Measurements from ENCODE around the gene INTS2.

INTS2 gene

GRCh38 chr17:61968757-61969156, 41.0 kb upstream of the INTS2 start:
- Histone ChIP-seq H3K36me3 (peaks cover 77% of the 10 kb centered on the region), H3K27ac (no peak overlapping the region), H3K4me1 (ENCODE audit: control insufficient read depth in 1 of 2, insufficient read depth in 1 of 2, low read depth in 1 of 2, low read length in 1 of 2) (peaks cover 12 to 14% of the 10 kb centered on the region in 2 experiments), H3K27me3 (no peaks in the 10 kb centered on the region), H3K9me3 (no peaks in the 10 kb centered on the region), H3K4me3 (ENCODE audit: low read depth in 1 of 2, low read length in 1 of 2) (no peak overlapping the region)
- TF ChIP-seq, protein P1, sequence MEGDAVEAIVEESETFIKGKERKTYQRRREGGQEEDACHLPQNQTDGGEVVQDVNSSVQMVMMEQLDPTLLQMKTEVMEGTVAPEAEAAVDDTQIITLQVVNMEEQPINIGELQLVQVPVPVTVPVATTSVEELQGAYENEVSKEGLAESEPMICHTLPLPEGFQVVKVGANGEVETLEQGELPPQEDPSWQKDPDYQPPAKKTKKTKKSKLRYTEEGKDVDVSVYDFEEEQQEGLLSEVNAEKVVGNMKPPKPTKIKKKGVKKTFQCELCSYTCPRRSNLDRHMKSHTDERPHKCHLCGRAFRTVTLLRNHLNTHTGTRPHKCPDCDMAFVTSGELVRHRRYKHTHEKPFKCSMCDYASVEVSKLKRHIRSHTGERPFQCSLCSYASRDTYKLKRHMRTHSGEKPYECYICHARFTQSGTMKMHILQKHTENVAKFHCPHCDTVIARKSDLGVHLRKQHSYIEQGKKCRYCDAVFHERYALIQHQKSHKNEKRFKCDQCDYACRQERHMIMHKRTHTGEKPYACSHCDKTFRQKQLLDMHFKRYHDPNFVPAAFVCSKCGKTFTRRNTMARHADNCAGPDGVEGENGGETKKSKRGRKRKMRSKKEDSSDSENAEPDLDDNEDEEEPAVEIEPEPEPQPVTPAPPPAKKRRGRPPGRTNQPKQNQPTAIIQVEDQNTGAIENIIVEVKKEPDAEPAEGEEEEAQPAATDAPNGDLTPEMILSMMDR (IDR thresholded peaks at IDR 0.05) = no peak

DNA sequence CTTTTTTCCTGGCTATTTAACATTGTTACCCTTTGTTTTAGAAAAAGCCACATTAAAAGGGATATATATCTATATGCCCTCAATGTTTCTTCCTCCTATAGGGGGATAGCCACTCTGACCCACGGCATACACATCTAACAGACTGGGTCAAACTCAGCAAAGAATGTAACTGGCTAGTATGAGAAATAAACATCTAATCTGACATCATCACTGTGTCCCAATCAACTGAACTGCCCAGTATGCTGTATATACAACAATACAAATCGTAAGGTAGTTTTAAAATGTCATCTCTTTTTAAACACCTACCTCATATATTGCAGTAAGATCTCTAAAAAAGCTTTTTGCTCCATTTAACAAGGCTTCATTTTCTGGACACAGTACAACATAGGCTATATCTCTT, 39.9 kb upstream of the INTS2 start:
- Histone ChIP-seq H3K4me1 (ENCODE audit: control insufficient read depth in 1 of 2, insufficient read depth in 1 of 2, low read depth in 1 of 2, low read length in 1 of 2) (peaks cover 12 to 14% of the 10 kb centered on the region in 2 experiments), H3K4me3 (ENCODE audit: low read depth in 1 of 2, low read length in 1 of 2) (no peak overlapping the region), H3K27ac (no peak overlapping the region), H3K36me3 (peaks cover 78% of the 10 kb centered on the region), H3K27me3 (no peaks in the 10 kb centered on the region), H3K9me3 (no peaks in the 10 kb centered on the region)
- TF ChIP-seq, protein P1 (IDR thresholded peaks at IDR 0.05) = no peak

- Histone ChIP-seq H3K4me3 (ENCODE audit: low read depth in 1 of 2, low read length in 1 of 2) (no peak overlapping the region), H3K9me3 (no peaks in the 10 kb centered on the region), H3K27ac (no peak overlapping the region), H3K36me3 (peaks cover 78% of the 10 kb centered on the region), H3K4me1 (ENCODE audit: control insufficient read depth in 1 of 2, insufficient read depth in 1 of 2, low read depth in 1 of 2, low read length in 1 of 2) (peaks cover 12 to 14% of the 10 kb centered on the region in 2 experiments), H3K27me3 (no peaks in the 10 kb centered on the region)
- TF ChIP-seq, protein P1 (IDR thresholded peaks at IDR 0.05) = no peak
These were observed 38.4 kb upstream of the INTS2 start for GRCh38 chr17:61966191-61966590.

- Histone ChIP-seq H3K36me3 (peaks cover 91% of the 10 kb centered on the region), H3K4me1 (ENCODE audit: control insufficient read depth in 1 of 2, insufficient read depth in 1 of 2, low read depth in 1 of 2, low read length in 1 of 2) (no peaks in the 10 kb centered on the region), H3K9me3 (no peaks in the 10 kb centered on the region), H3K27me3 (no peaks in the 10 kb centered on the region), H3K4me3 (ENCODE audit: low read depth in 1 of 2, low read length in 1 of 2) (no peak overlapping the region), H3K27ac (no peak overlapping the region)
- TF ChIP-seq, protein P1 (IDR thresholded peaks at IDR 0.05) = no peak
These were observed 27.8 kb upstream of the INTS2 start for GRCh38 chr17:61955619-61956018.

GRCh38 chr17:61947367-61948078, 19.7 kb upstream of the INTS2 start:
- no peak overlapping the region for H3K4me3 ChIP-seq (ENCODE audit: low read depth in 1 of 2, low read length in 1 of 2)
- no peaks in the 10 kb centered on the region for H3K27me3 ChIP-seq
- no peaks in the 10 kb centered on the region for H3K9me3 ChIP-seq
- H3K4me1 ChIP-seq (ENCODE audit: control insufficient read depth in 1 of 2, insufficient read depth in 1 of 2, low read depth in 1 of 2, low read length in 1 of 2) = no peaks in the 10 kb centered on the region
- TF ChIP-seq, protein P1 (IDR thresholded peaks at IDR 0.05) = no peak
- peaks cover 92% of the 10 kb centered on the region for H3K36me3 ChIP-seq
- no peak overlapping the region for H3K27ac ChIP-seq

Data from neutrophil (primary cell).